Astrocyte of the spinal cord (primary cell): ENCODE measurements around the gene SMG9.

Experiments
- DNase-seq: peaks from one replicate; pipeline ENCODE4 v3.0.0; 2011; ENCODE audit warnings: low read depth, low spot score
- H3K4me3 ChIP-seq: 2 replicates; pipeline ENCODE4 v1.5.1; 2011; ENCODE audit warnings: low read depth, mild to moderate bottlenecking, low read length, moderate library complexity
- in situ Hi-C: cut with HindIII; loops from 2 replicates; pipeline ENCODE4 v1.10.0; 2017; ENCODE audit warnings: low sequenced_read_pairs
- TF ChIP-seq, protein P1 (sequence below): IDR thresholded peaks from 2 replicates; pipeline ENCODE4 v1.5.1; 2012; ENCODE audit warnings: low read depth, mild to moderate bottlenecking, low read length, inconsistent platforms

Gene SMG9

GRCh38 chr19:43692385-43692784, 62.4 kb downstream of the SMG9 start:
- TF ChIP-seq, protein P1, sequence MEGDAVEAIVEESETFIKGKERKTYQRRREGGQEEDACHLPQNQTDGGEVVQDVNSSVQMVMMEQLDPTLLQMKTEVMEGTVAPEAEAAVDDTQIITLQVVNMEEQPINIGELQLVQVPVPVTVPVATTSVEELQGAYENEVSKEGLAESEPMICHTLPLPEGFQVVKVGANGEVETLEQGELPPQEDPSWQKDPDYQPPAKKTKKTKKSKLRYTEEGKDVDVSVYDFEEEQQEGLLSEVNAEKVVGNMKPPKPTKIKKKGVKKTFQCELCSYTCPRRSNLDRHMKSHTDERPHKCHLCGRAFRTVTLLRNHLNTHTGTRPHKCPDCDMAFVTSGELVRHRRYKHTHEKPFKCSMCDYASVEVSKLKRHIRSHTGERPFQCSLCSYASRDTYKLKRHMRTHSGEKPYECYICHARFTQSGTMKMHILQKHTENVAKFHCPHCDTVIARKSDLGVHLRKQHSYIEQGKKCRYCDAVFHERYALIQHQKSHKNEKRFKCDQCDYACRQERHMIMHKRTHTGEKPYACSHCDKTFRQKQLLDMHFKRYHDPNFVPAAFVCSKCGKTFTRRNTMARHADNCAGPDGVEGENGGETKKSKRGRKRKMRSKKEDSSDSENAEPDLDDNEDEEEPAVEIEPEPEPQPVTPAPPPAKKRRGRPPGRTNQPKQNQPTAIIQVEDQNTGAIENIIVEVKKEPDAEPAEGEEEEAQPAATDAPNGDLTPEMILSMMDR: no peak
- DNase-seq: no peak
- no peak overlapping the region for H3K4me3 ChIP-seq
- in situ Hi-C loops: no loop called here

GRCh38 chr19:43691755-43692154, 63.0 kb downstream of the SMG9 start:
- in situ Hi-C loops: no loop called here
- H3K4me3 ChIP-seq: no peak overlapping the region
- TF ChIP-seq, protein P1: no peak
- no peak for DNase-seq

- DNase-seq: no peak
- TF ChIP-seq, protein P1: no peak
- in situ Hi-C loops: no loop called here
- no peak overlapping the region for H3K4me3 ChIP-seq
These were observed 63.9 kb downstream of the SMG9 start for GRCh38 chr19:43690890-43691289.

- TF ChIP-seq, protein P1: no peak
- no peak for DNase-seq
- H3K4me3 ChIP-seq: no peak overlapping the region
- in situ Hi-C loops: no loop called here
These were observed 64.3 kb downstream of the SMG9 start for GRCh38 chr19:43690444-43690843.

- in situ Hi-C loops: no loop called here
- no peak overlapping the region for H3K4me3 ChIP-seq
- TF ChIP-seq, protein P1: no peak
- DNase-seq: no peak
These were observed 66.6 kb downstream of the SMG9 start for GRCh38 chr19:43688059-43688701.

DNA sequence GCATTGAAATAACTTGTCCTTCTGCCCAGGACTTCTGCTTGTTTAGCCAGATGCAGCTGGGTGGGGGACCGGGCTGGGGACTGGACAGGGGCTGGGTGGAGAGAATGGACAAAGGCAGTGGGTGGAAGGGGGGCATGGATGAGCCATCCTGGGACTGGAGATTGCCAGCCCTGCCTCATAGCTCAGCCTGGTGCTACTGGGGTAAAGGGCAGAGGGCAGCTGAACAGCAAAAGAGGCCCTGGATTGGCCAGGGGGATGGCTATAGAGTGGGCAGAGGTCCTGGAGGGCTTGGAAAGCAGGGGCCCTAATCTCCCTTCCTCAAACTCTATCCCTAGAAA, 67.1 kb downstream of the SMG9 start:
- DNase-seq: no peak
- in situ Hi-C loops: no loop called here
- TF ChIP-seq, protein P1: no peak
- no peak overlapping the region for H3K4me3 ChIP-seq

DNA sequence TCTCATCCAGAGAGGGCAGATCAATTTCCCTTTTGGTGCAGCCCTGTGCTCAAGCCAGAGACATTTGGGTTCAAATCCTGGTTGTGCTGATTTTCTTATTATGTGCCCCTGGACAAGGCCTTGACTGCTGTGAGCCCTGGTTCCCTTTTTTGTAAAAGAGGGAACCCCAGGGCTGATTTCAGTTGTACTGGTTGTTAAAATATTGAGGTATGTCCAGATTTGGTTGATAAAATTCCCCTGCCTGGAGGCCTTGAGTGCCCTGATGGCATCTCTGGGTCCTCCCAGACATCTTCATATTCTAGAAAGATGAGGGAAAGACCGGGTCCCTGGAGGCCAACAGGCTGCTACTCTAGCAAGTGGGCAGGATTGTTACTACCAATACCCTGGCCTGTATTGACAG, 70.4 kb downstream of the SMG9 start:
- TF ChIP-seq, protein P1: no peak
- no peak for DNase-seq
- in situ Hi-C loops: no loop called here

More for the DNA sequence above, 70.4 kb downstream of the SMG9 start:
- H3K4me3 ChIP-seq: no peak overlapping the region
